H9 (cell line): Measurements from ENCODE around the gene ABHD1. TPM values are rescaled to one million over a fixed set of nuclear protein-coding genes. Genes with fewer than 3 reads are reported as not detected.

Experiments
- DNase-seq: peaks from one replicate; pipeline ENCODE4 v3.0.0-alpha.2; 2017
- H2AFZ ChIP-seq: one replicate; pipeline ENCODE4 v1.6.1; 2013; ENCODE audit warnings: mild to moderate bottlenecking, low read length, control low read depth, moderate library complexity
- H2AK5ac ChIP-seq: 2 replicates; pipeline ENCODE4 v1.6.1; 2013; ENCODE audit warnings: low read length, control low read depth, mixed read lengths; ENCODE audit not compliant: insufficient read length
- H2BK120ac ChIP-seq: one replicate; pipeline ENCODE4 v1.6.1; 2013; ENCODE audit warnings: low read depth, mild to moderate bottlenecking, low read length, control low read depth, inconsistent platforms; ENCODE audit not compliant: poor library complexity, severe bottlenecking
- H2BK12ac ChIP-seq: 2 replicates; pipeline ENCODE4 v1.6.1; 2013; ENCODE audit warnings: low read length, control low read depth, mixed read lengths, low read depth; ENCODE audit not compliant: insufficient read length
- H2BK15ac ChIP-seq: 2 replicates; pipeline ENCODE4 v1.6.1; 2013; ENCODE audit warnings: low read depth, low read length, control low read depth
- H2BK20ac ChIP-seq: one replicate; pipeline ENCODE4 v1.6.1; 2013; ENCODE audit warnings: low read depth, mild to moderate bottlenecking, low read length, control low read depth, inconsistent platforms; ENCODE audit not compliant: poor library complexity, severe bottlenecking
- H2BK5ac ChIP-seq: 2 replicates; pipeline ENCODE4 v1.6.1; 2013; ENCODE audit warnings: low read length, control low read depth, mixed read lengths; ENCODE audit not compliant: insufficient read length
- H3K14ac ChIP-seq: 2 replicates; pipeline ENCODE4 v1.6.1; 2013; ENCODE audit warnings: low read length, control low read depth; ENCODE audit not compliant: insufficient read depth
- H3K18ac ChIP-seq: 2 replicates; pipeline ENCODE4 v1.6.1; 2013; ENCODE audit warnings: low read depth, mild to moderate bottlenecking, mixed read lengths, low read length, control low read depth; ENCODE audit not compliant: insufficient read length
- H3K23ac ChIP-seq: 2 replicates; pipeline ENCODE4 v1.6.1; 2013; ENCODE audit warnings: low read length, control low read depth, mixed read lengths, low read depth; ENCODE audit not compliant: insufficient read length
- H3K23me2 ChIP-seq: 2 replicates; pipeline ENCODE4 v1.6.1; 2013; ENCODE audit warnings: low read depth, mild to moderate bottlenecking, mixed read lengths, low read length, control low read depth; ENCODE audit not compliant: insufficient read length, poor library complexity, severe bottlenecking
- H3K27ac ChIP-seq: 2 replicates; pipeline ENCODE4 v1.5.1; 2013; ENCODE audit warnings: low read length, control low read depth, mixed read lengths, low read depth; ENCODE audit not compliant: insufficient read length
- H3K27me3 ChIP-seq: 2 replicates; pipeline ENCODE4 v1.6.1; 2013; ENCODE audit warnings: low read length, control low read depth, inconsistent platforms; ENCODE audit not compliant: insufficient read depth
- H3K4ac ChIP-seq: 2 replicates; pipeline ENCODE4 v1.6.1; 2013; ENCODE audit warnings: low read depth, mild to moderate bottlenecking, control low read depth, inconsistent platforms, low read length, moderate library complexity
- H3K4me1 ChIP-seq: 2 replicates; pipeline ENCODE4 v1.6.1; 2013; ENCODE audit warnings: low read length, control low read depth, inconsistent platforms; ENCODE audit not compliant: insufficient read depth
- H3K4me2 ChIP-seq: 2 replicates; pipeline ENCODE4 v1.6.1; 2013; ENCODE audit warnings: low read length, control low read depth, mixed read lengths; ENCODE audit not compliant: insufficient read length, insufficient read depth
- H3K56ac ChIP-seq: 2 replicates; pipeline ENCODE4 v1.6.1; 2013; ENCODE audit warnings: low read depth, mild to moderate bottlenecking, mixed read lengths, low read length, control low read depth; ENCODE audit not compliant: insufficient read length
- H3K79me1 ChIP-seq: 2 replicates; pipeline ENCODE4 v1.6.1; 2013; ENCODE audit warnings: low read depth, mild to moderate bottlenecking, moderate library complexity, low read length, control low read depth, inconsistent platforms; ENCODE audit not compliant: insufficient read depth, poor library complexity, severe bottlenecking
- H3K79me2 ChIP-seq: 2 replicates; pipeline ENCODE4 v1.6.1; 2013; ENCODE audit warnings: low read length, control low read depth, inconsistent platforms; ENCODE audit not compliant: insufficient read depth
- H3K9ac ChIP-seq: 2 replicates; pipeline ENCODE4 v1.6.1; 2013; ENCODE audit warnings: low read length, control low read depth, mixed read lengths; ENCODE audit not compliant: insufficient read length; ENCODE audit errors: extremely low read depth
- H3K9me3 ChIP-seq: one replicate; pipeline ENCODE4 v1.6.1; 2013; ENCODE audit warnings: low read depth, low read length, inconsistent platforms; ENCODE audit not compliant: control insufficient read depth
- H3T11ph ChIP-seq: one replicate; pipeline ENCODE4 v1.6.1; 2013; ENCODE audit warnings: mild to moderate bottlenecking, low read length, control low read depth, inconsistent platforms
- H4K20me1 ChIP-seq: one replicate; pipeline ENCODE4 v1.6.1; 2013; ENCODE audit not compliant: control insufficient read depth, insufficient read length, insufficient read depth
- H4K5ac ChIP-seq: 2 replicates; pipeline ENCODE4 v1.6.1; 2013; ENCODE audit warnings: low read depth, mild to moderate bottlenecking, mixed read lengths, low read length, control low read depth; ENCODE audit not compliant: insufficient read length
- H4K8ac ChIP-seq: replicated peaks from 2 replicates; pipeline ENCODE4 v1.6.1; 2013; ENCODE audit warnings: low read length, control low read depth, mixed read lengths, low read depth; ENCODE audit not compliant: insufficient read length
- H4K91ac ChIP-seq: 2 replicates; pipeline ENCODE4 v1.6.1; 2013; ENCODE audit warnings: low read depth, mild to moderate bottlenecking, moderate library complexity, mixed read lengths, low read length, control low read depth; ENCODE audit not compliant: insufficient read length
- H3K27ac Mint-ChIP-seq, 3 experiments: 2 replicates in 2 of 3; 3 replicates in 1 of 3; pipeline ENCODE4 v1.8.0; 2020 to 2021; ENCODE audit warnings: mixed read lengths in 3 of 3, mild to moderate bottlenecking in 1 of 3, moderate library complexity in 1 of 3
- H3K27me3 Mint-ChIP-seq: 2 replicates; pipeline ENCODE4 v1.8.0; 2021; ENCODE audit warnings: low read depth, mild to moderate bottlenecking, moderate library complexity, mixed read lengths
- H3K36me3 Mint-ChIP-seq, 3 experiments: 2 replicates in 2 of 3; 3 replicates in 1 of 3; pipeline ENCODE4 v1.8.0; 2020 to 2021; ENCODE audit warnings: low read depth in 3 of 3, mixed read lengths in 3 of 3; ENCODE audit not compliant: insufficient read depth in 1 of 3
- H3K4me1 Mint-ChIP-seq, 2 experiments: 2 replicates each; pipeline ENCODE4 v1.8.0; 2020; ENCODE audit warnings: mixed read lengths in 2 of 2
- H3K4me3 Mint-ChIP-seq, 2 experiments: 2 replicates in 1 of 2; 3 replicates in 1 of 2; pipeline ENCODE4 v1.8.0; 2020 to 2021; ENCODE audit warnings: mild to moderate bottlenecking in 2 of 2, mixed read lengths in 2 of 2, moderate library complexity in 1 of 2
- H3K9me3 Mint-ChIP-seq, 2 experiments: 2 replicates in 1 of 2; 3 replicates in 1 of 2; pipeline ENCODE4 v1.8.0; 2020; ENCODE audit warnings: mild to moderate bottlenecking in 2 of 2, mixed read lengths in 2 of 2, moderate library complexity in 1 of 2
- CTCF ChIP-seq: fragments of 200-600 bp; sonication (generic); conservative IDR thresholded peaks from 3 replicates; pipeline ENCODE4 v1.8.0; 2021; ENCODE audit warnings: antibody characterized with exemption, mild to moderate bottlenecking
- WGBS: extraction: QIAGEN DNeasy Blood & Tissue Kit; methylation state at CpG from one replicate; pipeline ENCODE4 v1.1.7; 2013; ENCODE audit warnings: missing lambda C conversion rate, low lambda C conversion rate, mixed read lengths; ENCODE audit not compliant: insufficient read length; ENCODE audit errors: extremely low coverage; 5-methylcytosine and 5-hydroxymethylcytosine counted together
- total RNA-seq: library from RNA; stranded (reverse); gene quantifications from 2 replicates; pipeline ENCODE4 v1.2.1, GENCODE V29; 2021

Gene ABHD1
- total RNA-seq, 1 experiment from 2014 or later: 0.31 TPM

- no peak overlapping the region for H3K23ac ChIP-seq
- no peaks in the 10 kb centered on the region for H3K9me3 ChIP-seq
- TF ChIP-seq CTCF: no peak
- H4K5ac ChIP-seq: no peak overlapping the region
- no peak overlapping the region for H2BK20ac ChIP-seq
- H3K9ac ChIP-seq: no peak overlapping the region
- no peak overlapping the region for H2BK120ac ChIP-seq
- Mint-ChIP-seq H3K4me1 (peaks cover 9 to 16% of the 10 kb centered on the region in 2 experiments), H3K27ac (no peak overlapping the region), H3K36me3 (no peaks in the 10 kb centered on the region), H3K4me3 (no peak overlapping the region), H3K9me3 (no peaks in the 10 kb centered on the region), H3K27me3 (peaks cover 15% of the 10 kb centered on the region)
- no peaks in the 10 kb centered on the region for H3K79me1 ChIP-seq
- H2BK12ac ChIP-seq: no peak overlapping the region
- no peak overlapping the region for H2BK5ac ChIP-seq
- H4K91ac ChIP-seq: no peak overlapping the region
- no peak overlapping the region for H2BK15ac ChIP-seq
- no peak overlapping the region for H3K18ac ChIP-seq
- H2AFZ ChIP-seq: no peak overlapping the region
- no CpG with 5 or more reads among the region's 8 CpGs for WGBS
- H3K4ac ChIP-seq: no peak overlapping the region
- H3T11ph ChIP-seq: no peak overlapping the region
- no peaks in the 10 kb centered on the region for H3K79me2 ChIP-seq
- no peak overlapping the region for H3K27ac ChIP-seq
- H4K8ac ChIP-seq: no peak overlapping the region
- no peaks in the 10 kb centered on the region for H3K4me1 ChIP-seq
- H2AK5ac ChIP-seq: no peak overlapping the region
- no peaks in the 10 kb centered on the region for H3K23me2 ChIP-seq
- H3K27me3 ChIP-seq: no peaks in the 10 kb centered on the region
- H4K20me1 ChIP-seq: no peaks in the 10 kb centered on the region
- H3K14ac ChIP-seq: no peak overlapping the region
- no peak overlapping the region for H3K56ac ChIP-seq
- no peak overlapping the region for H3K4me2 ChIP-seq
- DNase-seq: no peak
Measured at GRCh38 chr2:27171351-27171848, 47.8 kb downstream of the ABHD1 start.
